Tibial nerve (tissue), 4 donors: ENCODE measurements around the gene APC2. TPM values are rescaled to one million over a fixed set of nuclear protein-coding genes. Genes with fewer than 3 reads are reported as not detected.

ENCODE experiments used
- DNase-seq, 2 donors: peaks; one replicate each; pipeline ENCODE4 v3.0.0-alpha.2; 2019; ENCODE audit warnings: low spot score in 2 of 2
- H3K27ac ChIP-seq, 4 donors: fragments of 200-600 bp; sonication (generic) in 3 of 4; one replicate each; pipeline ENCODE4 v1.5.1; 2017 to 2019; ENCODE audit warnings: mild to moderate bottlenecking in 1 of 4
- H3K27me3 ChIP-seq, 2 donors: fragments of 200-600 bp; sonication (generic) in 1 of 2; one replicate each; pipeline versions ENCODE4 v1.5.1 to v1.6.0; 2017 to 2019
- H3K36me3 ChIP-seq, 3 donors: fragments of 200-600 bp; sonication (generic); one replicate each; pipeline ENCODE4 v1.5.1; 2018 to 2019
- H3K4me1 ChIP-seq, 4 donors: fragments of 200-600 bp; sonication (generic) in 3 of 4; one replicate each; pipeline ENCODE4 v1.5.1; 2017 to 2019
- H3K4me3 ChIP-seq, 4 donors: fragments of 200-600 bp; sonication (generic) in 3 of 4; one replicate each; pipeline ENCODE4 v1.5.1; 2017 to 2019; ENCODE audit warnings: mild to moderate bottlenecking in 1 of 4, moderate library complexity in 1 of 4
- H3K9me3 ChIP-seq, 4 donors: fragments of 200-600 bp; sonication (generic) in 3 of 4; one replicate each; pipeline ENCODE4 v1.5.1; 2017 to 2019
- EP300 ChIP-seq, 2 donors: sonication (generic); formaldehyde crosslinking; IDR thresholded peaks; one replicate each; pipeline ENCODE4 v1.6.1; 2017; ENCODE audit warnings: antibody characterized with exemption in 2 of 2, mild to moderate bottlenecking in 1 of 2
- POLR2A ChIP-seq, 2 donors: fragments of 450-650 bp; IDR thresholded peaks; one replicate each; pipeline ENCODE4 v1.6.1; 2017; ENCODE audit warnings: antibody characterized with exemption in 2 of 2, mild to moderate bottlenecking in 2 of 2, moderate library complexity in 2 of 2
- WGBS, 2 donors: methylation state at CpG; one replicate each; pipeline ENCODE4 v1.1.5; 2018; 5-methylcytosine and 5-hydroxymethylcytosine counted together
- total RNA-seq, 4 donors: library from RNA; depleted of rRNA; stranded (reverse); fragments of >200 nt; gene quantifications; one replicate each; pipeline ENCODE4 v1.1.0, GENCODE V29; 2016
- TF ChIP-seq, protein P1 (sequence below), 5 experiments: fragments of 200-600 bp in 3 of 5; fragments of 450-650 bp in 2 of 5; sonication (generic) in 3 of 5; IDR thresholded peaks; one replicate each; pipeline ENCODE4 v1.5.1; 2016 to 2019; ENCODE audit warnings: antibody characterized with exemption in 5 of 5, mild to moderate bottlenecking in 3 of 5, moderate library complexity in 2 of 5

Gene APC2
- total RNA-seq, 4 donors from 2014 or later: 1.7 to 10.2 (median 4.2) TPM

DNA sequence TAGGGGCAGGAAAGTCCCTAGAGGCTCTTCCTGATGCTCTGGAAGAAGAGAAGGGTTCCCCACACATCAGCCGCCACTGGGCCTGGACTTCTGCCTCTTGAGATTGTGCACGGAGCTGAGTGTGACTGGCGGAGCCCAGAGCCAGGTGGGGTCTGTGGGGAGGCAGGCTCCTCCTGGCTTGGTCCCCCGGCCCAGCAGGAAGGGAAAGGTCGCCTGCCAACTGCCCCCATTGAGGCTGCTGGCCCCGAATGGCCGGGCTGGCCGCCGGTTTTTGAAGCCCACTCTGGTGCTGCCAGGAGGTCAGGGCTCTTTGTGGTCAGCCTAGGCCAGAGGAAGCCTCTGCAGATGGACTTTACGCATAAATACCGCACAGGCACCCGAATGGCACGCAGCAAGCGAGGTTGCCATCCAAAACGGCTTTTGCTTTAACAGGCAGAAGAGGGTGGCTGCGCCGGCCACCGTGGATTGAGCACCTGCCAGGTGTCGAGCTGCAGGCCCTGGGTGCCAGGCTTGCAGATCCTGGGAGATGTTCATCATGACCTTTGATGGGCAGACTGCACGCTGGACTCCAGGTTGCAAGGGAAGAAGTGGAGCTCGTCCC, 37.5 kb upstream of the APC2 start:
- H3K9me3 ChIP-seq: no peaks in the 10 kb centered on the region
- WGBS, 2 donors: 64 to 76% methylated on average over 21 of the region's 21 CpGs
- no peaks in the 10 kb centered on the region for H3K27me3 ChIP-seq
- H3K36me3 ChIP-seq: peaks cover 0 to 9% (median 0%) of the 10 kb centered on the region in 3 donors
- H3K27ac ChIP-seq: peak overlapping the region in 3 of 4 donors; percentile 50 to 99 (median 95)
- TF ChIP-seq EP300 (IDR thresholded peaks at IDR 0.05) (no peak), POLR2A (IDR thresholded peaks at IDR 0.05) (no peak)
- TF ChIP-seq, protein P1, sequence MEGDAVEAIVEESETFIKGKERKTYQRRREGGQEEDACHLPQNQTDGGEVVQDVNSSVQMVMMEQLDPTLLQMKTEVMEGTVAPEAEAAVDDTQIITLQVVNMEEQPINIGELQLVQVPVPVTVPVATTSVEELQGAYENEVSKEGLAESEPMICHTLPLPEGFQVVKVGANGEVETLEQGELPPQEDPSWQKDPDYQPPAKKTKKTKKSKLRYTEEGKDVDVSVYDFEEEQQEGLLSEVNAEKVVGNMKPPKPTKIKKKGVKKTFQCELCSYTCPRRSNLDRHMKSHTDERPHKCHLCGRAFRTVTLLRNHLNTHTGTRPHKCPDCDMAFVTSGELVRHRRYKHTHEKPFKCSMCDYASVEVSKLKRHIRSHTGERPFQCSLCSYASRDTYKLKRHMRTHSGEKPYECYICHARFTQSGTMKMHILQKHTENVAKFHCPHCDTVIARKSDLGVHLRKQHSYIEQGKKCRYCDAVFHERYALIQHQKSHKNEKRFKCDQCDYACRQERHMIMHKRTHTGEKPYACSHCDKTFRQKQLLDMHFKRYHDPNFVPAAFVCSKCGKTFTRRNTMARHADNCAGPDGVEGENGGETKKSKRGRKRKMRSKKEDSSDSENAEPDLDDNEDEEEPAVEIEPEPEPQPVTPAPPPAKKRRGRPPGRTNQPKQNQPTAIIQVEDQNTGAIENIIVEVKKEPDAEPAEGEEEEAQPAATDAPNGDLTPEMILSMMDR (IDR thresholded peaks at IDR 0.05): no peak
- DNase-seq: no peak
- peaks cover 0 to 88% (median 60%) of the 10 kb centered on the region in 4 donors for H3K4me1 ChIP-seq
- H3K4me3 ChIP-seq: peak overlapping the region in 1 of 4 donors; percentile 7

DNA sequence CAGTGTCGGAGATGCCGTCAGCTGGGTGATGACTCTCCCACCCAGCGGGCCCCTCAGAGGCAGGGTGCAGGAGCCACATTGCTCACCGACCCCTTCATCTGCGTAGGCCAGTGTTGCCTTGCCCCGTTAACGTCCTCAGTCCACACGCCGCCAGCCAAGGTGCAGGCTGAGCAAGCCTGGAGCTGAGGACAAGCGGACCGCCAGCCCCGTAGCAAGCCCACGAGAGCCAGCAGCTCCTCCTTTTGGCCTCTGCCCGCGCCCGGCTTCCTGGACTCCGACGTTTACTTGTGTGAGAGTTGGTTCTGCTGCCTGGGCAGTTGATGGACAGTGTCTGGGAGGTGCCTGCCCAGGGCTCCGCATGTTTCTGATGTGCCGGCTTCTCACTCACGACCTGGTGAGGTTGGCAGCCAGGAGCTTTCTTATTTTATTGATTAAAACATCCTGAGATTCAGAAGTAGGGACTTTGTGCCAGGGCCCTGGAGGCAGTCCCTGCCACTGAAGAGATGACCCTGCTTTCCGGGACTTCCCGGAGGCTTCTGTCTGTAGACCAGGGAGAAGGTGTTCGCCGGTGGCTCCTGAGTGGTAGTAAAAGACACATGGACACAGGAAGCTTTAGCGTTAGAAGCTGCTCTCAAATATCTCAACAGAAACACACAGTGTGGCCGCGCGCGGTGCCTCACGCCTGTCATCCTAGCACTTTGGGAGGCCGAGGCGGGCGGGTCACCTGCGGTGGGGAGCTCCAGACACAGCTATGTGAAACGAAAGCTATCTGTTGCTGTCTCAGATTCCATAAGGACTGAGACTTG, 36.7 kb upstream of the APC2 start:
- H3K36me3 ChIP-seq: peaks cover 0 to 13% (median 0%) of the 10 kb centered on the region in 3 donors
- TF ChIP-seq, protein P1 (IDR thresholded peaks at IDR 0.05): no peak
- TF ChIP-seq POLR2A (IDR thresholded peaks at IDR 0.05) (no peak), EP300 (IDR thresholded peaks at IDR 0.05) (no peak)
- H3K27me3 ChIP-seq: no peaks in the 10 kb centered on the region
- H3K4me1 ChIP-seq: peaks cover 0 to 96% (median 67%) of the 10 kb centered on the region in 4 donors
- no peak for DNase-seq
- peak overlapping the region in 3 of 4 donors; percentile 50 to 99 (median 95) for H3K27ac ChIP-seq
- H3K4me3 ChIP-seq: no peak overlapping the region
- no peaks in the 10 kb centered on the region for H3K9me3 ChIP-seq
- 74 to 75% methylated on average over 32 to 36 of the region's 36 CpGs for WGBS, 2 donors

DNA sequence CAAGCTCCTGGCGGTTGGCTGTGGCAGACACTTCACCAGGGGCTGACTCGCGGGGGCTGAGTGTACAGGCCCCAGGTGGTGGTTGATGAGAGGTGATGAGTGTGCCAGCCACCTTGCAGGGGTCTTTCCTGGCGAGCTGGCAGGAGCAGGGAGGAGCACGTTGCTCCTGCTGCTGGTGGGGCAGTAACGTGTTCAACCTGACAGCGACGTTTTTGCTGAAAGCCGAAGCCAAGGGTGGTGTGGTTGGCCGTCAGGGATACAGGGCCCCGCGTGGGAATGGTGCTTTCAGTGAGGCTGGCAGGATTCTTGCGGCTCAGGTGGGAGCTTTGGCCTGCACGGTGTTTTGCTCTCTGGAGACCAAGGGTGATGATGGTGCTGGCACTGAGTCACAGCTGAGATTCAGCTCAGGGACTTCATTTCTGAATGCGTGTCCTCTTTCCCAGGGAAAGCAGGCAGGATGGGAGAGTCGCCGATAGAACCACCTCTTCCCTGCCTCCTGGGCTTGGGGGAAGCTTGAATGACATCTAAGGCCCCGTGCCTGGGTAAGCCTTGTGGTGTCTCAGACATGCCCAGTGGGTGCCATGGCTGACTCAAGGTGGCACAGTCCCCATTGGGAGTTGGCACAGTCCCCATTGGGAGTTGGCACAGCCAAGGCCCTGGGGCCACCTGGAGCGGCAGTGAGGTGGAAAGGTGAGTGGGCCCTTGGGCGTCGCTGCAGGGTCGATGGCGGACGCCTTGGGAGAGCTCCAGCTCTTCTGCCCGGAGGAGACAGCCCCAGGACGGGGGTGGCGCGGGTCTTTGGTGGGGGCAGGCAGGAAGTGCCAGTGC, 33.7 kb upstream of the APC2 start:
- WGBS, 2 donors: 41 to 53% methylated on average over 26 to 28 of the region's 28 CpGs
- Histone ChIP-seq H3K27ac (peak overlapping the region; percentile 80 to 99 (median 91)), H3K4me1 (peaks cover 0 to 81% (median 50%) of the 10 kb centered on the region in 4 donors), H3K9me3 (no peaks in the 10 kb centered on the region), H3K36me3 (peaks cover 0 to 42% (median 4%) of the 10 kb centered on the region in 3 donors), H3K4me3 (peak overlapping the region in 1 of 4 donors; percentile 20), H3K27me3 (no peaks in the 10 kb centered on the region)
- no peak for DNase-seq
- TF ChIP-seq EP300 (IDR thresholded peaks at IDR 0.05) (no peak), POLR2A (IDR thresholded peaks at IDR 0.05) (no peak)
- TF ChIP-seq, protein P1 (IDR thresholded peaks at IDR 0.05): no peak

DNA sequence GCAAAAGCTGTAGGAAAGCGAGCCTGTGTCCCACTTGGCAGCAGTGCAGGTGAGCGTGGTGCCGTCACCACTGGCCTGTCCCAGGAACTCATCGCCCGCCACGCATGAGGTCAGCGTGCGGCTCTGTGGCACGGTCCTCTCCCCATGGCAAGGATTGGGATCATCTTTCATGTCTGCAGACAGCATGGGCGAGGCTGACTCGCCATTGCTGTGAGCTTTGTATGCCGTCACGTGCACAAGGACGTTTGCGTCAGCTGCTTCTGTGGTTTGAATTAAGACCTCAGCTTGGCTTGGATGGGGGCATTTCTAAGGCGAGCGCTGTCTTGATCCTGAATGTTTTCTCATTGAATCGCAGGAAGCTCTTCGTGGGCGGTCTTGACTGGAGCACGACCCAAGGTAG, 32.8 kb upstream of the APC2 start:
- 68 to 75% methylated on average over 17 to 21 of the region's 21 CpGs for whole genome bisulfite sequencing, 2 donors
- peaks cover 0 to 51% (median 4%) of the 10 kb centered on the region in 3 donors for H3K36me3 ChIP-seq
- H3K4me3 ChIP-seq: no peak overlapping the region
- H3K4me1 ChIP-seq: peaks cover 0 to 73% (median 41%) of the 10 kb centered on the region in 4 donors
- H3K27ac ChIP-seq: peak overlapping the region; percentile 80 to 99 (median 91)
- no peaks in the 10 kb centered on the region for H3K27me3 ChIP-seq
- DNase-seq: no peak
- H3K9me3 ChIP-seq: no peaks in the 10 kb centered on the region
- TF ChIP-seq, protein P1 (IDR thresholded peaks at IDR 0.05): no peak
- TF ChIP-seq POLR2A (IDR thresholded peaks at IDR 0.05) (no peak), EP300 (IDR thresholded peaks at IDR 0.05) (peak in 1 of 2 donors; percentile 30)
